Loucy (cell line): Measurements from ENCODE around the gene CTSL.

Experiments
- EZH2phosphoT487 ChIP-seq: fragments of 200-600 bp; IDR thresholded peaks from 2 replicates; pipeline ENCODE4 v1.6.1; 2018; ENCODE audit warnings: antibody characterized with exemption, mild to moderate bottlenecking, moderate library complexity, borderline replicate concordance
- TF ChIP-seq, protein P1 (sequence below): fragments of 200-600 bp; sonication (generic); conservative IDR thresholded peaks from 2 replicates; pipeline ENCODE4 v1.5.1; 2014; ENCODE audit warnings: mild to moderate bottlenecking, antibody characterized with exemption, low read length

DNA sequence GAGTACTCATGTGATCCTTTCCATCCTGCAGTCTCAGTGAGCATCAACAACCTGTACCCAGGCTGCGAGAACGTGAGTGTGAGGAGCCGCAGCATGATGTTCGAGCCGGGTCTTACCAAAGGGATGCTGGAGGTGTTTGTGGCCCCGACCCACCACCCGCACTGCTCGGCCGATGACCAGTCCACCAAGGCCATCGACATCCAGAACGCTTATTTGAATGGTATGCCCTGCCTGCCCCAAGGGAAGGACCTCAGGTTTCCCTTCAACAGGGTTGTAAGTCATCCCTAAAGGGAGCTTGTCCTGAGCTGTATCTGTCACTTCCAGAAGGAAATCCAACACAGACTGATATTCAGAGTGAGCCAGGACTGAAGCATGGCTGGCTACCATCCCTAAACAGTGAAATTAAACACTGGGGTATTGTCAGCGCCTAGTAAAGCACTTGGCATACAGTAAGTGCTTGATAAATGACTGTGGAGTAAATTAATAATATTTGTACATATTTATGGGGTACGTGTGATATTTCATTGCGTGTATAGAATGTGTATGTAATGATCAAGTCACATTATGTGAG is 39.3 kb upstream of the CTSL start:
- TF ChIP-seq, protein P1, sequence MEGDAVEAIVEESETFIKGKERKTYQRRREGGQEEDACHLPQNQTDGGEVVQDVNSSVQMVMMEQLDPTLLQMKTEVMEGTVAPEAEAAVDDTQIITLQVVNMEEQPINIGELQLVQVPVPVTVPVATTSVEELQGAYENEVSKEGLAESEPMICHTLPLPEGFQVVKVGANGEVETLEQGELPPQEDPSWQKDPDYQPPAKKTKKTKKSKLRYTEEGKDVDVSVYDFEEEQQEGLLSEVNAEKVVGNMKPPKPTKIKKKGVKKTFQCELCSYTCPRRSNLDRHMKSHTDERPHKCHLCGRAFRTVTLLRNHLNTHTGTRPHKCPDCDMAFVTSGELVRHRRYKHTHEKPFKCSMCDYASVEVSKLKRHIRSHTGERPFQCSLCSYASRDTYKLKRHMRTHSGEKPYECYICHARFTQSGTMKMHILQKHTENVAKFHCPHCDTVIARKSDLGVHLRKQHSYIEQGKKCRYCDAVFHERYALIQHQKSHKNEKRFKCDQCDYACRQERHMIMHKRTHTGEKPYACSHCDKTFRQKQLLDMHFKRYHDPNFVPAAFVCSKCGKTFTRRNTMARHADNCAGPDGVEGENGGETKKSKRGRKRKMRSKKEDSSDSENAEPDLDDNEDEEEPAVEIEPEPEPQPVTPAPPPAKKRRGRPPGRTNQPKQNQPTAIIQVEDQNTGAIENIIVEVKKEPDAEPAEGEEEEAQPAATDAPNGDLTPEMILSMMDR, result no peak
- TF ChIP-seq EZH2phosphoT487, result no peak
